GM12878 (cell line): ENCODE measurements around the gene NFE2L1.

Experiments used
- CBX5 ChIP-seq: sonication (generic); IDR thresholded peaks from 2 replicates; pipeline ENCODE4 v1.6.1; 2016; ENCODE audit warnings: low read depth, moderate library complexity, mild to moderate bottlenecking, inconsistent platforms
- DPF2 ChIP-seq: fragments of 450-650 bp; IDR thresholded peaks from 2 replicates; pipeline ENCODE4 v1.6.1; 2017; ENCODE audit warnings: mild to moderate bottlenecking
- EP300 ChIP-seq, 2 experiments: fragments of 150-350 bp in 1 of 2; IDR thresholded peaks; 2 replicates each; pipeline ENCODE4 v1.6.1; 2011 to 2012; ENCODE audit warnings: low read depth in 2 of 2, low read length in 2 of 2, borderline replicate concordance in 1 of 2, improper control_type of control experiment in 1 of 2, inconsistent platforms in 1 of 2; ENCODE audit not compliant: control insufficient read depth in 1 of 2
- FOS ChIP-seq: IDR thresholded peaks from 3 replicates; pipeline ENCODE4 v1.6.1; 2011; ENCODE audit warnings: borderline replicate concordance; ENCODE audit not compliant: insufficient read length; ENCODE audit errors: extremely low read depth
- MXI1 ChIP-seq: fragments of 150-350 bp; IDR thresholded peaks from 2 replicates; pipeline ENCODE4 v1.6.1; 2011; ENCODE audit warnings: low read depth, mild to moderate bottlenecking, inconsistent platforms, low read length, improper control_type of control experiment
- NFIC ChIP-seq: IDR thresholded peaks from 2 replicates; pipeline ENCODE4 v1.6.1; 2012; ENCODE audit warnings: low read depth, mild to moderate bottlenecking, inconsistent platforms, low read length, moderate library complexity
- POLR2A ChIP-seq: IDR thresholded peaks from 2 replicates; pipeline ENCODE4 v1.6.1; 2011; ENCODE audit warnings: low read depth, mild to moderate bottlenecking, low read length
- REST ChIP-seq: IDR thresholded peaks from 2 replicates; pipeline ENCODE4 v1.6.1; 2012; ENCODE audit warnings: mild to moderate bottlenecking, low read depth, low read length
- SMC3 ChIP-seq: IDR thresholded peaks from 2 replicates; pipeline ENCODE4 v1.6.1; 2011; ENCODE audit warnings: low read length, improper control_type of control experiment, borderline replicate concordance
- TF ChIP-seq, protein P1 (sequence below), 3 experiments: IDR thresholded peaks in 2 of 3; conservative IDR thresholded peaks in 1 of 3; 2 replicates each; pipeline ENCODE4 v1.5.1; 2011; ENCODE audit warnings: low read depth in 3 of 3, low read length in 3 of 3, mild to moderate bottlenecking in 3 of 3, control low read depth in 2 of 3, moderate library complexity in 2 of 3, inconsistent platforms in 1 of 3, mixed read lengths in 1 of 3; ENCODE audit not compliant: control insufficient read depth in 2 of 3, insufficient read depth in 1 of 3; ENCODE audit errors: extremely low read depth in 1 of 3
- TF ChIP-seq, protein P2 (sequence below): fragments of 450-650 bp; conservative IDR thresholded peaks from 2 replicates; pipeline ENCODE4 v1.6.1; 2017; ENCODE audit warnings: mild to moderate bottlenecking, moderate library complexity

- TF ChIP-seq, protein P1, sequence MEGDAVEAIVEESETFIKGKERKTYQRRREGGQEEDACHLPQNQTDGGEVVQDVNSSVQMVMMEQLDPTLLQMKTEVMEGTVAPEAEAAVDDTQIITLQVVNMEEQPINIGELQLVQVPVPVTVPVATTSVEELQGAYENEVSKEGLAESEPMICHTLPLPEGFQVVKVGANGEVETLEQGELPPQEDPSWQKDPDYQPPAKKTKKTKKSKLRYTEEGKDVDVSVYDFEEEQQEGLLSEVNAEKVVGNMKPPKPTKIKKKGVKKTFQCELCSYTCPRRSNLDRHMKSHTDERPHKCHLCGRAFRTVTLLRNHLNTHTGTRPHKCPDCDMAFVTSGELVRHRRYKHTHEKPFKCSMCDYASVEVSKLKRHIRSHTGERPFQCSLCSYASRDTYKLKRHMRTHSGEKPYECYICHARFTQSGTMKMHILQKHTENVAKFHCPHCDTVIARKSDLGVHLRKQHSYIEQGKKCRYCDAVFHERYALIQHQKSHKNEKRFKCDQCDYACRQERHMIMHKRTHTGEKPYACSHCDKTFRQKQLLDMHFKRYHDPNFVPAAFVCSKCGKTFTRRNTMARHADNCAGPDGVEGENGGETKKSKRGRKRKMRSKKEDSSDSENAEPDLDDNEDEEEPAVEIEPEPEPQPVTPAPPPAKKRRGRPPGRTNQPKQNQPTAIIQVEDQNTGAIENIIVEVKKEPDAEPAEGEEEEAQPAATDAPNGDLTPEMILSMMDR (IDR thresholded peaks at IDR 0.05 in 2 of 3, conservative IDR thresholded peaks at IDR 0.05 in 1 of 3; ENCODE audit: control insufficient read depth in 2 of 3, extremely low read depth in 1 of 3, insufficient read depth in 1 of 3, low read depth in 3 of 3, low read length in 3 of 3): no peak
- TF ChIP-seq, protein P2, sequence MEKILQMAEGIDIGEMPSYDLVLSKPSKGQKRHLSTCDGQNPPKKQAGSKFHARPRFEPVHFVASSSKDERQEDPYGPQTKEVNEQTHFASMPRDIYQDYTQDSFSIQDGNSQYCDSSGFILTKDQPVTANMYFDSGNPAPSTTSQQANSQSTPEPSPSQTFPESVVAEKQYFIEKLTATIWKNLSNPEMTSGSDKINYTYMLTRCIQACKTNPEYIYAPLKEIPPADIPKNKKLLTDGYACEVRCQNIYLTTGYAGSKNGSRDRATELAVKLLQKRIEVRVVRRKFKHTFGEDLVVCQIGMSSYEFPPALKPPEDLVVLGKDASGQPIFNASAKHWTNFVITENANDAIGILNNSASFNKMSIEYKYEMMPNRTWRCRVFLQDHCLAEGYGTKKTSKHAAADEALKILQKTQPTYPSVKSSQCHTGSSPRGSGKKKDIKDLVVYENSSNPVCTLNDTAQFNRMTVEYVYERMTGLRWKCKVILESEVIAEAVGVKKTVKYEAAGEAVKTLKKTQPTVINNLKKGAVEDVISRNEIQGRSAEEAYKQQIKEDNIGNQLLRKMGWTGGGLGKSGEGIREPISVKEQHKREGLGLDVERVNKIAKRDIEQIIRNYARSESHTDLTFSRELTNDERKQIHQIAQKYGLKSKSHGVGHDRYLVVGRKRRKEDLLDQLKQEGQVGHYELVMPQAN: no peak
- TF ChIP-seq EP300 (IDR thresholded peaks at IDR 0.05; ENCODE audit: borderline replicate concordance in 1 of 2, control insufficient read depth in 1 of 2, low read depth in 2 of 2, low read length in 2 of 2): no peak
- TF ChIP-seq REST: no peak
- no peak for TF ChIP-seq DPF2
- no peak for TF ChIP-seq NFIC
- no peak for TF ChIP-seq CBX5
- TF ChIP-seq SMC3: no peak
- TF ChIP-seq FOS: no peak
- TF ChIP-seq MXI1: no peak
- TF ChIP-seq POLR2A: no peak
Measured at GRCh38 chr17:48028736-48029135, 19.4 kb upstream of the NFE2L1 start.
